ENCODE data around the gene NCBP1.
"Not testable (repeated sequence)": the region's sequence is repeated elsewhere in the genome, so short reads cannot be mapped to it uniquely, and the experiment has no call there.

The NCBP1 gene

GRCh38 chr9:97615439-97616072 is 18.1 kb upstream of the NCBP1 start:
- TF ChIP-seq ZFX (IDR thresholded peaks at IDR 0.05) (no peak), CTCF (conservative IDR thresholded peaks at IDR 0.05) (peak; percentile 90)
- H3K27ac ChIP-seq, result no peak overlapping the region

- TF ChIP-seq CTCF (conservative IDR thresholded peaks at IDR 0.05), result no peak
- TF ChIP-seq ZFX (IDR thresholded peaks at IDR 0.05), result no peak
- H3K27ac ChIP-seq, result no peak overlapping the region
Measured at GRCh38 chr9:97617939-97618416, 15.6 kb upstream of the NCBP1 start.

- H3K27ac ChIP-seq, result not testable (repeated sequence)
Measured at GRCh38 chr9:97620063-97620462, 13.6 kb upstream of the NCBP1 start.

- H3K27ac ChIP-seq, result not testable (repeated sequence)
Measured at GRCh38 chr9:97622483-97622882, 11.1 kb upstream of the NCBP1 start.

GRCh38 chr9:97623946-97624345 is 9.7 kb upstream of the NCBP1 start:
- no peak overlapping the region for H3K27ac ChIP-seq
- no peak for TF ChIP-seq CTCF (conservative IDR thresholded peaks at IDR 0.05)
- TF ChIP-seq ZFX (IDR thresholded peaks at IDR 0.05), result no peak

- no peak for TF ChIP-seq ZFX (IDR thresholded peaks at IDR 0.05)
- TF ChIP-seq CTCF (conservative IDR thresholded peaks at IDR 0.05), result no peak
- H3K27ac ChIP-seq, result no peak overlapping the region
Measured at GRCh38 chr9:97625620-97626019, 8.0 kb upstream of the NCBP1 start.

- TF ChIP-seq ZFX (IDR thresholded peaks at IDR 0.05) (no peak), CTCF (conservative IDR thresholded peaks at IDR 0.05) (no peak)
- no peak overlapping the region for H3K27ac ChIP-seq
Measured at GRCh38 chr9:97627624-97628023, 6.0 kb upstream of the NCBP1 start.

- no peak for TF ChIP-seq CTCF (conservative IDR thresholded peaks at IDR 0.05)
- no peak for TF ChIP-seq ZFX (IDR thresholded peaks at IDR 0.05)
- H3K27ac ChIP-seq, result no peak overlapping the region
Measured at GRCh38 chr9:97628668-97629067, 5.0 kb upstream of the NCBP1 start.
